ENCODE measurements around the gene ANKS1A. TPM values are rescaled to one million over a fixed set of nuclear protein-coding genes. Genes with fewer than 3 reads are reported as not detected.

The ANKS1A gene
- 10.5 and 12.1 TPM in 2 replicates for total RNA-seq

GRCh38 chr6:34888874-34889555 lies at the start of gene ANKS1A:
Gene ANKS1A (plus strand): TSS chr6:34889255. CDS start chr6:34889403, 148 bp downstream.

GRCh38 chr6:34887753-34888513 lies 1.1 kb upstream of the ANKS1A start, which contains the start of gene TAF11:
Gene TAF11 (minus strand): TSS chr6:34888042. CDS start chr6:34887957, 85 bp downstream.

Other genes with a start within 250 kb of the ANKS1A start
- 46.3 and 48.7 TPM in 2 replicates for gene ILRUN, start 192.5 kb upstream of the ANKS1A start, total RNA-seq
- gene SNRPC, start 131.8 kb upstream of the ANKS1A start, total RNA-seq = 47.3 and 57.6 TPM in 2 replicates
- gene BLTP3A, start 97.2 kb upstream of the ANKS1A start, total RNA-seq = 3.2 and 4.5 TPM in 2 replicates
- gene TAF11, start 1.2 kb upstream of the ANKS1A start, total RNA-seq = 12.2 and 21.5 TPM in 2 replicates